ENCODE results near the gene THOP1.

The THOP1 gene

GRCh38 chr19:2762783-2763496 is 22.4 kb upstream of the THOP1 start:
- no peak overlapping the region for H3K4me3 ChIP-seq (ENCODE audit: low read depth, low read length)
- TF ChIP-seq CTCF (IDR thresholded peaks at IDR 0.05; ENCODE audit: low read depth, low read length): no peak

GRCh38 chr19:2763687-2764086 is 21.6 kb upstream of the THOP1 start:
- no peak overlapping the region for H3K4me3 ChIP-seq (ENCODE audit: low read depth, low read length)
- no peak for TF ChIP-seq CTCF (IDR thresholded peaks at IDR 0.05; ENCODE audit: low read depth, low read length)

- no peak for TF ChIP-seq CTCF (IDR thresholded peaks at IDR 0.05; ENCODE audit: low read depth, low read length)
- H3K4me3 ChIP-seq (ENCODE audit: low read depth, low read length): no peak overlapping the region
These were observed 20.4 kb upstream of the THOP1 start for GRCh38 chr19:2764945-2765344.

- no peak overlapping the region for H3K4me3 ChIP-seq (ENCODE audit: low read depth, low read length)
- no peak for TF ChIP-seq CTCF (IDR thresholded peaks at IDR 0.05; ENCODE audit: low read depth, low read length)
These were observed 19.9 kb upstream of the THOP1 start for GRCh38 chr19:2765376-2765775.

GRCh38 chr19:2766594-2767372 is 18.5 kb upstream of the THOP1 start:
- H3K4me3 ChIP-seq (ENCODE audit: low read depth, low read length): no peak overlapping the region
- TF ChIP-seq CTCF (IDR thresholded peaks at IDR 0.05; ENCODE audit: low read depth, low read length): no peak

- TF ChIP-seq CTCF (IDR thresholded peaks at IDR 0.05; ENCODE audit: low read depth, low read length): no peak
- no peak overlapping the region for H3K4me3 ChIP-seq (ENCODE audit: low read depth, low read length)
These were observed 17.6 kb upstream of the THOP1 start for GRCh38 chr19:2767688-2768087.
